ENCODE data around the gene VASN.

DNA sequence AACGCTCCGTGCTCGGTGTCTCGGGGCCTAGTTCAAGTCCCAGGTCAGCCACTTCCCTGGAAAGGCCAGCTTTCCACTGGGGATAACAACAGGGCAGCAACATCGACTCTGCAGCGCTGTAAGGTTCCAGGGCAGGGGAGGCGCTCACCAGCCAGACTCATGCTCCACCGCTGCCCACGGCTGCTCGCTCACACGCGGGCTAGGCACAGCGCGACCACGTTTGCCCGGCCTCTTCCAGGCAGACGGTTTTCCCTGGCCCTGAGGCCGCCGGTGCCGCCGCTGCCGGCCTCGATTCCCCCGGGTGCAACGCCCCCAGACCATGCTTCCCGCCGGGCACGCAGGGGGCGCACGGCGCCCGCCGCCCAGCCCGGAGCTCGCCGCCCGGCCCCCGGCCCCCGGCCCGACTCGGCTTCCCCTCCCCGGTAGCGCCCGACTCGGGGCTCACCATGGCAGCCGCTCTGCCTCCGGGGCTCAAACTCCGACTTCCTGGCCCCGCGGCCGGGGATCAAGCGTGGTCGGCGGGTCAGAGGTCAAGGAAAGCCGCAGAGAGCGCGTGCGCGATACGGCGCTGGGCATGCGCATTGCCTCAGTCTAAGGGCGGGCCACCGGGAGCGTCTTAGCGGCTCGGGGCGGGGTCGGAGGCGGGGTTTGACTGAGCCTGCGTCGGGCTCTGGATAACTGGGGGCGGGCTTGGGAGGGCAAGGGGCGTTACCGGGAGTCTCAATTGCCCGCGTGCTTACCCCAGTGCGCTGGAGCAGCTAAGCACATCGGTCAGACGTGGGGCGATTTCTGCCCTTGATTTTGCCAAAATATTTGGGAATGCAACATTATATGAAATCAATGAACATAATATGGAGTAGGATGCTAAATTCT is 20.6 kb upstream of the VASN start, which contains the start of gene PAM16:
- TF ChIP-seq ZNF274 (IDR thresholded peaks at IDR 0.05; ENCODE audit: low read depth, low read length) (no peak), YY1 (IDR thresholded peaks at IDR 0.05; ENCODE audit: insufficient read depth, insufficient read length) (no peak)
